ENCODE measurements around the gene LITAF.
"Not testable (repeated sequence)": the region's sequence is repeated elsewhere in the genome, so short reads cannot be mapped to it uniquely, and the experiment has no call there.

The LITAF gene

DNA sequence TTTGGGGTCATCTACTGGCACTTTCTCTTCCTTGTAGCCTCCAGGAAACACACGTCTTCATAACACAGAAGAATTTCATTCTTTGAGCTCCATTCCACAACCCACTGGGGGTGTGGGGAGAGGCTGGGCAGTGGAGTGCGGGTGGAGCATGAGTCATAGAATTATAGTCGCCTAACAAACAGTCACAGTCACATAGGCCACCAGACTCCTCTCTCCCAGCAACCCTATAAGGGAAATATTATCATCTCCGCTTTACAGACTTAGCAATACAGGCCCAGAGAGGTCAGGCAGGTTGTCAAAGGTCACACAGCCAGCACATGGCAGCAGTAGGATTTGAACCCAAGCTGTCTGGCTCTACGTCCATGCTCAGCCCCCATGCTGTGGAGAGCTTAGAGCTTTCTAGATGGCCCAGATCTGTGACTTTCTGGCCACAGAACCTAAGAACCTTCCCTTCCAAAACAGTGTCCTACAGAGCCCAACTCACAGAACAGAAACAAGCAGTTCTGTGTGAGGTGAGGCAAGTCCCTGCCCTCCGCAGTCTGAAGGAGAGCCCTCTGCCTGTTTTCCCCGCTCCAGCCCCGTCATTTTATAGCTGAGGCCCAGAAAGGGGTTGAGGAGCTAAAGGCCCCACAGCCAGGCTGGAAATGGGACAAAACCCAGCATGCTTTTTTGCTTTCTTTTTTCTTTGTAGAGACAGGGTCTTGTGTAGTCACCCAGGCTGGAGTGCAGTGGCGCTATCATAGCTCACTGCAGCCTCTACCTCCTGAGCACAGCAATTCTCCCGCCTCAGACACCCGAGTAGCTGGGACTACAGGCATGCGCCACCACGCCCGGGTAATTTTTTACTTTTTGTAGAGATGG, 10.7 kb upstream of the LITAF start:
- no peak for DNase-seq (ENCODE audit: low read depth)

DNA sequence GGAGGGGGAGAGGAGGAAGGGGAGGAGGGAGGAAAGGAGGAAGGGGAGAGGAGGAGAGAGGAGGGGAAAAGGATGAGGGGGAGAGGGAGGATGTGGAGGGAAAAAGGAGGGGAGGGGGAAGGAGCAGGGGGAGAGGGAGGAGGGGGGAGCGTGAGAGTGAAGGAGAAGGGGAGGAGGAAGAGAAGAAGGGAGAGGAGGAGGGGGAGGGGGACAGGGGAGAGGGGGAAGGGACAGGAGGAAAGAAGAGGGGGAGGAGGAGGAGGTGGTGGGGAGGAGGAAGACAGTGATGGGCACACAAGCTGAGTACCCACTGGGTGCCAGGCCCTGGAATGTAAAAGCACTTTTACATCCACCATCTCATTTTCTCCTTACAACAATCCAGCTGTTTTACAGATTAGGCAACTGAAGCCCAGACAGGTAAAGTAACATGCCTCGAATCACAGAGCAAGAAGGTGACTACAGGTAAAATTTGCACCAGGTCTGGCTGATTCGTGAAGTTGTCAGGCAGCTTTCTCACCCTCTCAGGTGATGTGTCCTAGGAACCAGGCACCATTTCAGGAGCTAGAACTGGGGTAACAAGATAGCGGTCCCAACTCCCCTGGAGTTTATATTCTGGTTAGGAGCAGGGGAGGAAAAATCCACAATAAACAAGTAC, 10.0 kb upstream of the LITAF start:
- no peak for DNase-seq (ENCODE audit: low read depth)

DNA sequence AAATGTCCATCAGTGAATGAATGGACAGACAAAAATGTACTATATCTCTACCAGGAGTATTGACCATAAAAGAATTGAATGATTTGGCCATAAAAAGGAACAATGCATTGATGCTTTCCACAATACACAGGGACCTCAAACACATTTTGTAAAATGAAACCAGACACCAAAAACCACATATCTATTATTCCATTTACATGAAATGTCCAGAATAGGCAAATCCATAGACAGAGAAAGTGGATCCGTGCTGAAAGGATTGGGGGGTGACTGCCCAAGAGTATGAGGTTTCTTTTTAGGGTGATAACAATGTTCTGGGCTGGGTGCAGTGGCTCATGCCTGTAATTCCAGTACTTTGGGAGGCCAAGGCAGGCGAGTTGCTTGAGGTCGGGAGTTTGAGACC, 6.9 kb upstream of the LITAF start:
- no peak for DNase-seq (ENCODE audit: low read depth)

DNA sequence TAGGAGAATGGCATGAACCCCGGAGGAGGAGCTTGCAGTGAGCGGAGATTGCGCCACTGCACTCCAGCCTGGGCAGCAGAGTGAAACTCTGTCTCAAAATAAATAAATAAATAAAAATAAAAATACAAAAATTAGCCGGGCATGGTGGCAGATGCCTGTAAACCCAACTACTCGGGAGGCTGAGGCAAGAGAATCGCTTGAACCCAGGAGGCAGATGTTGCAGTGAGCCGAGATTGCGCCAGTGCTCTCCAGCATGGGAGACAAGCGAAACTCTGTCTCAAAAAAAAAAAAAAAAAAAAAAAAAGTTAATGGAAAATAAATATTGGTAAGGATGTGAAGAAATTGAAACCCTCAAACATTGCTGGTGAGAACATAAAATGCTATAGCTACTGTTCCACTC, 6.4 kb upstream of the LITAF start:
- DNase-seq (ENCODE audit: low read depth), result not testable (repeated sequence)

DNA sequence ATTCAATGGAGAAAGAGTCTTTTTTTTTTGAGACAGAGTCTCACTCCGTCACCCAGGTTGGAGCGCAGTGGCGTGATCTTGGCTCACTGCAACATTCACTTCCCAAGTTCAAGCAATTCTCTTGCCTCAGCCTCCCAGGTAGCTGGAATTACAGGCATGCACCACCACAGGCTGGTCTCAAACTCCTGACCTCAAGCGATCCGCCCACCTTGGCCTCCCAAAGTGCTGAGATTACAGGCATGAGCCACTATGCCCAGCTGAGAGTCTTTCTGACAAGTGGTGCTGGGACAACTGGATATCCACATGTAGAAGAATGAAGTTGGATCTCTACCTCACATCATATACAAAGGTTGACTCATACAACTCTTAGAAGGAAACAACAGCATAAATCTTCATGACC, 4.9 kb upstream of the LITAF start:
- not testable (repeated sequence) for DNase-seq (ENCODE audit: low read depth)

DNA sequence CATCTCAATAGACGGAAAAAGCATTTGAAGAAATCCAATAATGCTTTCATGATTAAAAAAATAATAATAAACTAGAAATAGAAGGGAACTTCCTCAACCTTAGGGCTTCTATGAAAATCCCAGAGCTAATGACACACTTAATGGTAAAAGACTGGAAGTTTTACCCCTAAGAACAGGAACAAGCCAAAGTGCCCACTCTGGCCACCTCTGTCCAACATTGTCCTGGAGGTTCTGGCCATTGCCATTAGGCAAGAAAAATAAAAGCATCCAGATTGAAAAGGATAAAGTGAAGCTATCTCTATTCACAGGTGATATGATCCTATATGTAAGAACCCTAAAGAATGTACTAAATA, 2.5 kb upstream of the LITAF start:
- no peak for DNase-seq (ENCODE audit: low read depth)

DNA sequence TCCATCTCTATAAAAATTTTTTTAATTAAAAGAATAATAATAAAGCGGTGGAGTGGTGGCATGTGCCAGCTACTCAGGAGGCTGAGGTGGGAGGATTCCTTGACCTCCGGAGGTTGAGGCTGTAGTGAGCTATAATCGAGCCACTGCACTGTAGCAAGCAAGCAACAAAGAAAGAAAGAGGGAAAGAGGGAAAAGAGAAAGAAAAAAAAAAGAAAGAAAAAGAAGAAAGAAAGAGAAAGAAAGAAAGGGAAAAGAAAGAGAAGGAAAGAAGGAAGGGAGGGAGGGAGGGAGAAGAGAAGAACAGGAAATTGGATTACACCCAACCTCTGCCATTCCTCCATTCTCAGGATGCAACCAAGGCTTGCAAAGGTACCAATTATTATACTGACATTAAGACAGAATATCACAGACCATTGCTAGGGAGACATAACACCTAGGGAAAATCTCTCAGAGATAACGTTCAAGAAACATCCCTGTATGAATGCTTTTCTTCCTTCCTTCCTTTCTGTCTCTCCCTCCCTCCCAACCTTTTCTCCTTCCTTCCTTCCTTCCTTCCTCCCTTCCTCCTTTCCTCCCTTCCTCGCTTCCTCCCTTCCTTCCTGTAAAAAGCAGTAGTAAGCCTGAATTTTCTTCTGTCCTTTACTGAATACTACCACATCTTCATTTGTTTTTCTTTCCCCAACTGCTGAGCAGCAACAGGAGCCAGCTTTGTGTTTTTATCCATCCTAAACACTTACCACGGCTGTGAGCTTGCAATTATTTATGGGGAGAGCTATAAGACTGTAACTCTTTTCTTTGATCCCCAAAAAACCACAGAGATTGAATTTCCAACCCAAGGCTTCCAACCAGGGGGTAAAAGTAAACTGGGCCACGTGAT, 1.8 kb upstream of the LITAF start:
- no peak for DNase-seq (ENCODE audit: low read depth)

DNA sequence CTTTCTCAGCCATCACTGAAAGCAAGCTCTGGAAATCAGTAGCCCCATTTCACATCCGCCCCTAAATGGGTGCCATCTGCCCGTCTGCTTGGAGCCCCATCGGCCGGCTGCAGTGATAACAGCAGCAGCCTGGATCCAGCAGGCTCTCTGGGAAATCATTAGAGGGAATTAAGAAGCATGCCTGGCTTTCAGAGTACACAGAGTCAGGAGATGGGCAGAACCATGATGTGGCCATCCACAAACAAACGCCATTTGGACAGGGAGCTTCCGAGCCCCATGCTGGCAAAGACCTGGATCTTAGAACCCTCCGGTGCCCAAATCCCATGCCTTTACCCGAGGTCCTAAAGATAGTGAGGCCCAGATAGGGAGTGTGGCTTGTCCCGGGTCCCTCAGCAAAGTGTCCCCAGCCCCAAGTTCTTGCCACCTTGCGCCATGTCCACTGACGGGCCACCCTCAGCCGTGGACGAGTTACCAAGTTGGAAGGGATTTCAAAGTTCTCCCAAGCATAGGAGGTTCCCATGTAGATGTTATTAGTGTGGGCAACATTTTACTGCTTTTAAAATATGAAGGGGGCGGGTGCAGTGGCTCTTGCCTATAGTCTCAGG, 1.0 kb upstream of the LITAF start:
- no peak for DNase-seq (ENCODE audit: low read depth)

DNA sequence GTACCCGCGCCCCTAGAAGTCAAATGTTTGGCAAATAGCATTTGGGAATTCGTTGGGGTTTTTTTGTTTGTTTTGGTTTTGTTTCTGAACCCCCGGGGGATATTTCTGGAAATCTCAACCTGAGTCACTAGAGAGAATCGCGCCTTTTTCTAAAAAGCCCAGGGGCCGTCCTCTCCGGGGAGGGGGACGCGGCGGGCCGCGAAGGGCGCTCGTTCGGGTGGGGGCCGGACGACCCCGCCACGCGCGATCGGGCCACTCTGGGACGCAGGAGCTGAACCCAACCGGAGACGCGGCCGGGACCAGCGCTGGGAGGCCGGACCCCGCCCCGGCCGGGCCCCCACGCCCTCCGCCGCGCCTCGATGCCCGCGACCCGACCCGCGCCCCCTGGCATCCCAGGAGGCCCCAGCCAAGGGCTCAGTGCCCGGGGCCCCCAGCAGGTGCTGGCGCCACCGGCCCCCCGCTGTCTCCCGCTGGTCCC, 302 bp downstream of the LITAF start:
- DNase-seq (ENCODE audit: low read depth), result no peak

DNA sequence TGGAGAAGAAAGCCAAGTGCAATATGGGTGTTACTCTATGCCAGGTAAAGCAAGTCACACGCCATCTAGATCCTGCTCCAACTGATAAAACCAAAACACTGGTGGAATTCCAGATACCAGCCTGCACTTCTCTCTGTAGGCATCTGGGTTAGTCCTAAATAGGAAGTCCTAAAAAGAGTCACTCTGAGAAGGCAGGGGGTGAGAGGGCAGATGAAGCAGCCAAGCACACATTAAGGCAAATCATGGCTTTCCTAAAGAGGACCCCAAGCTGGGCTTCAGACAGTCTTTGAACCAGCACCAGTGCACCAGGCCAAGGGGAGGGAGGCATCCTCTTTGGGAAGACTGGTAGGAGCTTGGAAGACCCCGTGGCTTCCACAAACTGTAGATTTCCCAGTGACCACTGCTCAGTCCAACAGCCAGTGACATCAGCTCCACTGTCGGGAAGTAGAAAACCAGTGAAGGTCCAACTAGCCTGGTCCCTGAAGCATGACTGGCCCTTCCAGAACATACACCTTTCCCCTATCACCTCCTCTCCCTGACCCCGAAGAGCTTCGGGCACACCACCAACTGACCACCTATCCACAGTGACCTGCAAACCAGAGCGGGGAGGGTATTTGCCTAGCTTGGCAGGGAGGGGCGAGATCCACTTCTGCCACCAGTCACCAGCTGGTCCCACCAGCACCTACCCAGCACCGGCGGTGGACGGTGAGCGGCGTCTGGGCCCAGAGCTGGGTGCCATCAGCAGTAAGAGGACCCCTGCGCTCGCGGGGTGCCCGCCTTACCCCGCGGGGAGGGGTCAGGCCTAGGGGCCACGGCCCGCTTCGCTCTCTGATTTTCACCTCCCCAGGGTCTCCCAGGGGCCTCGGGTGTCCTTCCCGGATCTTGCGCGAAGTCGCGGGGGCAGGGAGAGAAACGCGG, 1.0 kb downstream of the LITAF start:
- no peak for DNase-seq (ENCODE audit: low read depth)

DNA sequence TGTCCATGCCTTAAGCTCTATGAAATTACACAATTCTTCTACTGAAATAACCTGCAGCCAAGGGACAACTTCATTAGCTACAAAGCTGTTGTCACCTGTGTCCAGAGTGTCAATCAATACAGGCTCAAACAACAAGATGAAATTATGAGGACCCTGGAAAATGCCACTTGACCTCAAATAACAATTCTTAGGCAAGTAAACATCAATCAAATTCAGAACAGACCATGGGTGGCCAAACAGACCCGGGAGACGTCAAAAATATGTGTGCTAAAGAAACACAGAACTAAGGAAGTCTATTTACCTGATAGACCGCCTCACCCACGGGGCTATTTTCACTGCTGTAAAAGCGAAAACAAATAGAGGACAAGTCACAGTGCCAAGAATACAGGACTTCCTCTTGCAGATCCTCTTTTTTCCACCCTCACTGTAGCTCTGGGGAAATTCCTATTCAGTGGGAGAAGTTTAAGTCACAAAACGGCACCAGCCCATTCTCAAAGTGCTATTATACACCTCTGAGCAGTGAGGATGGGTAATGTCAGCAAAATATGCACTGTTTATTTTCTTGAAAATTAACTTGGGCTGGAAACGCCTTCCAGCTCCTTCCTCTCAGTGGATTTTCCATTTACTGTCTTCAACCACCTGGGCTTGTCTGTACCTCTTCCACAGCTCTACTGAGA, 2.7 kb downstream of the LITAF start:
- no peak for DNase-seq (ENCODE audit: low read depth)

DNA sequence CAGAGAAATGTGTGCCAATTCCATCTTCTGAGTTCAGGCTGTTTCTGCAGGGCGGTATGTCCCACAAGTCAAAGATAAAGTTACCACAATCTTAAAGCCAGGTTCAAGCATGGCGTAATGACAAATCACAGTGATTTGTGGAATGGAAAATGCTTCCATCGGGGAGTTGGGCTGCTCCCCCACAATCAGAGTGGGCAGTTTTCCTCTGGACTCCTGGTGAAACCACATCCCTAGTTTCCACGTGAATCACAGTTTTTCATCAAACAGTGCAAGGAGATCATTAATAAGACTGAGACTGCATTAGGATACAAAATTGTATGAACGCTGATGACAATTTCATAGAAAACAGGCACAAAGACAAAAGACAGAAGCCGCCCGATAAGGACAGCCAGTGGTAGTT, 3.6 kb downstream of the LITAF start:
- no peak for DNase-seq (ENCODE audit: low read depth)

DNA sequence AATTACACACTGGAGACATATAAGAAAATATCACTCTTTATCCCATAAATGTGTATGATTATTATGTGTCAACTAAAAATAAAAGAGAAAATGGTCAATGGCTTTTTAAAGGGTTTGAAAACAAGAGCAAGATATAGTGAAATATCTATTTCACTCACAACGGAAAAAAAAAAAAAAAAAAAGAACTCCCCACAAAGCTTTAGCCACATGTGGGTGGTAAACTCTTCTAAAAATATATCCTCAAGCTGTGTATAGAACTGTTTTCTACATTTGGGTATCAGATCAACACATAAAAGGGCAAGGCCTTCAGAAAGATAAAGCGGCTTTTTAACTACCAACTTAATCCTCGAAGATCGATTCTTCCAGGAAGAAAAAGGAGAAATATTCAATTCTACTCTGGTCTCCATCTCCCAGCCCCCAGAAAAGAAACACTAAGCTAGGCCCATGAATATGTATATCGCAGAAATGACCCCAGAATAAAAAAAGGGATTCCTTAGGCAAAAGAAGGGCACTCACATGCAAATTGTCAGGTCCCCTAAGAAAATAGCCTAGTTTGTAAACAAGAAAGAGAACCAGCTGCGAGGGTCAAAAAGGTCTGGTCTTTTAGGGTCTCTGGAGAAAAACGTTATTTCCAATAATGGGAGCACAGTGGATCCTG, 4.4 kb downstream of the LITAF start:
- DNase-seq (ENCODE audit: low read depth), result no peak

DNA sequence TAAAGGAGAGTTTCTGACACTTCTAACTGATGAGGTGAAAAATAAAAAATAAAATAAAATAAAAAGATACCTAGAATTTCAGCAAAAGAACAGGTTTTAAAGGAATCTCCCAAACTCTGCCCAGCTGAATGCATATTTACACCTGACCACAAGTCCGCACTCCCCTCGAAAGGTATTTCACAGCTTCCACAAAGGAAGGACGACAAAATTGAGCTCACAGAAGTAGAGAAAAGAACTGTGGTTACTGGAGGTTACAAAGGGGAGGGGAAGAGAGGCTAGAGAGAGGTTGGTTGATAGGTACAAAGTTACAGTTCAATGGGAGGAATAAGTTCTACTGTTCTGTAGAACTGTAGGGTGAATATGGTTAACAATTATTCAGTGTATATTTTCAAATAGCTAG, 5.0 kb downstream of the LITAF start:
- no peak for DNase-seq (ENCODE audit: low read depth)

DNA sequence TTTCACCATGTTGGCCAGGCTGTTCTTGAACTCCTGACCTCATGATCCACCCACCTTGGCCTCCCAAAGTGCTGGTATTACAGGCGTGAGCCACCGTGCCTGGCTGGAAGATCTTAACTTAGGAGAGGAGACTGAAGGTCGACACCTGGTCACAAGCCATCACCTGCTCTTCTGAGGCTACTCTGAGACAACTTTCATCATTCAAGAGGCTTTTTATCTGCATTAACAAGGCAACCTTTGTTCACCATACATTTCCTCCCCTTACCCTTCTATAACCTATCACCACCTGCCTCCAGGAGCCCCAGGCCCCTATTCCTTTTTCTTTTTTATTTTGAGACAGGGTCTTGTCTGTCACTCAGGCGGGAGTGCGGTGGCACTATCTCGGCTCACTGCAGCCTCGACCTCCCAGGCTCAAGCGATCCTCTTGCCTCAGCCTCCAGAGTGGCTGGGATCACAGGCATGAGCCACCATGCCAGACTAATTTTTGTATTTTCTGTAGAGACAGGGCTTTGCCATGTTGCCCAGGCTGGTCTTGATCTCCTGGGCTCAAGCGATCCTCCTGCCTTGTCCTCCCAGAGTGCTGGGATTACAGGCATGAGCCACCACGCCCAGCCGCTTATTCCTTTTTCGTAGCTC, 6.2 kb downstream of the LITAF start:
- DNase-seq (ENCODE audit: low read depth), result no peak

DNA sequence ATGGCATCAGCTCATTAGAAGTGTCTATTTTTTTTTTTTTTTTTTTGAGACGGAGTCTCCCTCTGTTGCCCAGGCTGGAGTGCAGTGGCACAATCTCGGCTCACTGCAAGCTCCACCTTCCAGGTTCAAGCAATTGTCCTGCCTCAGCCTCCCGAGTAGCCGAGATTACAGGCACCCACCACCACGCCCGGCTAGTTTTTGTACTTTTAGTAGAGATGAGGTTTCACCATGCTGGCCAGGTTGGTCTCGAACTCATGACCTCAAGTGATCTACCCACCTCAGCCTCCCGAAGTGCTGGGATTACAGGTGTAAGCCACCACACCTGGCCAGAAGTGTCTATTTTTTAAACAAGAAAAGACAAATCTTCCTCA, 9.4 kb downstream of the LITAF start:
- not testable (repeated sequence) for DNase-seq (ENCODE audit: low read depth)

DNA sequence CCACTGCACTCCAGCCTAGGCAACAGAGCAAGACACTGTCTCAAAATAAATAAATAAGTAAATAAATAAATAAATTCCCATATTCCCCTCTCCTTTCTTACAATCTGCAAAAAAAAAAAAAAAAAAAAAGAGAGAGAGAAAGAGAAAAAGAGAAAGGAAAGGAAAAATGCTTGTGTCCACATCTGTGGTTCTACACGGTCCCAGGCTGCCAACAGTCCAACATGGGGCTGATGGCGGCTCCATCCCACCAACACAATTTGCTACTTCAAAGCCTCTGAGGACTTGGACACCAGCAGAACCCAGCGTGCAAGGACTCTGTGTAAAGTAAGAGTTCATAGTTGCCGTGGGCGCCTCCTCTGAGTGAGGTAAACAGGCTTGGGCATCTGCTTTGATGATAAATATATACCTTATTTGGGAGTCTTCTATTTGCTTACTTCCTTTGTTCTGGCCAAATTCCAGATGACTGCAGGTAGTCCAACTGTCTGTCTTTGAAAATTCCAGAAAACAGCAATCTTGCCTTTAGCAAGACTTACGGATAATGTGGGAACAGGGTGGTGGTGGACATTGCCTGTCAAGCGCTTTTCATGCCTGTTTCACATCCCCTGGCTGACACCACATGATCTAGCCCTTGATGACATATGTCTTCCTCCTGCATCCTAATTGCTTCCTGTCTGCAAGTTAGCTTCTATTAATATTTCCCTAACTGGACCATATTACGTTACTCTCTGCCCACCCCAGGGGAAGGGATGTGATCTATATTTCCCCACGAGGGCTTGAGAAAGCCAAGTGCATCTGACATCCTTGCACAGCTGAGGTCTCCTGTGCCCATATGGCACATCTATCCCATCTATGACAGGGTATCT, 10.1 kb downstream of the LITAF start:
- DNase-seq (ENCODE audit: low read depth), result no peak

DNA sequence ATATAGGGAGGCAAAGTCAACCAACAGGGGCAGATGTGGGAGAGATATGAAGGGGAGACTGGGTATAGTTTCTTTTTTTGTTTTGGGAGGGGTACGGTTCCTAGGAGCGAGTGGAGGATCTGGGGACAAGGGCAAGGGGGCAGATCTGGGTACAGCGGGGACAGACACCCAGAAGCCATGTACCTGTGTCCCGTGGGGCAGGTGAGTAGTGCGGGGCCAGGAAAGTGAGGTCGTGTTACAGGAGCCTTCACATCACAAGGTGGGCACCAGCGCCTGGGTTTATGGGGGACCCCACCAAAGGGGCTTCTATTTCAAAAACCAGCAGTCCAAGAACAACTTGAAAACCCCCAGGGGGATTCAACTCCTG, 11.5 kb downstream of the LITAF start:
- no peak for DNase-seq (ENCODE audit: low read depth)

Measured in stimulated activated CD4-positive, alpha-beta T cell treated with anti-CD3 and anti-CD28 coated beads, Interleukin-2, amount 100 ng/mL, for 4 hours (primary cell).